GM19455 (cell line): ENCODE data around the gene GOLGA6A.
"Not testable (repeated sequence)": the region's sequence is repeated elsewhere in the genome, so short reads cannot be mapped to it uniquely, and the experiment has no call there.

Experiments
- ATAC-seq: cut with Tn5 transposase; IDR thresholded peaks from one replicate; pipeline ENCODE4 v1.9.1; 2021; ENCODE audit not compliant: unreplicated experiment

GOLGA6A gene

GRCh38 chr15:74053941-74054529 lies 28.3 kb downstream of the GOLGA6A start:
- ATAC-seq, result no peak

DNA sequence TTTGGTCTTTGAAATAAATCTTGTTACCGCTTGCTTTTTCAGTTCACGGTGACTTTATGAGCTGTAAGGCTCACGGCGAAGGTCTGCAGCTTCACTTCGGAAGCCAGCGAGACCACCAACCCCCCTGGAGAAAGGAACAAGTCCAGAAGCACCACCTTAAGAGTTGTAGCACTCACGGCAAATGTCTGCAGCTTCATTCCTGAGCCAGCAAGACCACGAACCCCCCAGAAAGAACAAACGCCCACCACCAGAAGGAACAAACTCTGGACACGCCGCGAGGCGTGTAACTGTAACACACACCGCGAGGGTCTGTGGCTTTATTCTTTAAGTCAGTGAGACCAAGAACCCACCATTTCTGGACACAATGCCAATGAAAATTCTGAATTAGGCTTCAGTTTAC lies 28.8 kb downstream of the GOLGA6A start:
- ATAC-seq, result no peak

DNA sequence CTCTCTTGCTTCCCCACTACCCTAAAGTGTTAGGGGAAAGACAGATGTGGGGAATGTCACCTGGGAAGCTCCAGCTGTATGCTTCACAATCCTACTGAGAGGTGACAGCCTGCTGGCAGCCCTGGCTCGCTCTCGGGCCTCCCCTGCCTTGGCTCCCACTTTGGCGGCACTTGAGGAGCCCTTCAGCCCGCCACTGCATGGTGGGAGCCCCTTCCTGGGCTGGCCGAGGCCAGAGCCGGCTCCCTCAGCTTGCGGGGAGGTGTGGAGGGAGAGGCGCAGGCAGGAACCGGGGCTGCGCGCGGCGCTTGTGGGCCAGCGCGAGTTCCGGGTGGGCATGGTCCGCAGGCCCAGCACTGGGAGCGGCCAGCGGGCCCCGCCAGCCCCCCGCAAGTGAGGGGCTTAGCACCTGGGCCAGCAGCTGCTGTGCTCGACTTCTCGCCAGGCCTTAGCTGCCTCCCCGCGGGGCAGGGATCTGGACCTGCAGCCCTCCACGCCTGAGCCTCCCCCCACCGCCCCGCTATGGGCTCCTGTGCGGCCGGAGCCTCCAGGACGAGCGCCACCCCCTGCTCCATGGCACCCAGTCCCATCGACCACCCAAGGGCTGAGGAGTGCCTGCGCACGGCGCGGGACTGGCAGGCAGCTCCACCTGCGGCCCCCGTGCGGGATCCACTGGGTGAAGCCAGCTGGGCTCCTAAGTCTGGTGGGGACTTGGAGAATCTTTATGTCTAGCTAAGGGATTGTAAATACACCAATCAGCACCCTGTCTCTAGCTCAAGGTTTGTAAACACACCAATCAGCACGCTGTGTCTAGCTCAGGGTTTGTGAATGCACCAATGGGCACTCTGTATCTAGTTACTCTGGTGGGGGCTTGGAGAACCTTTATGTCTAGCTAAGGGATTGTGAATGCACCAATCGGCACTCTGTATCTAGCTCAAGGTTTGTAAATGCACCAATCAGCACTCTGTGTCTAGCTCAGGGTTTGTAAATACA lies 29.8 kb downstream of the GOLGA6A start:
- not testable (repeated sequence) for ATAC-seq

DNA sequence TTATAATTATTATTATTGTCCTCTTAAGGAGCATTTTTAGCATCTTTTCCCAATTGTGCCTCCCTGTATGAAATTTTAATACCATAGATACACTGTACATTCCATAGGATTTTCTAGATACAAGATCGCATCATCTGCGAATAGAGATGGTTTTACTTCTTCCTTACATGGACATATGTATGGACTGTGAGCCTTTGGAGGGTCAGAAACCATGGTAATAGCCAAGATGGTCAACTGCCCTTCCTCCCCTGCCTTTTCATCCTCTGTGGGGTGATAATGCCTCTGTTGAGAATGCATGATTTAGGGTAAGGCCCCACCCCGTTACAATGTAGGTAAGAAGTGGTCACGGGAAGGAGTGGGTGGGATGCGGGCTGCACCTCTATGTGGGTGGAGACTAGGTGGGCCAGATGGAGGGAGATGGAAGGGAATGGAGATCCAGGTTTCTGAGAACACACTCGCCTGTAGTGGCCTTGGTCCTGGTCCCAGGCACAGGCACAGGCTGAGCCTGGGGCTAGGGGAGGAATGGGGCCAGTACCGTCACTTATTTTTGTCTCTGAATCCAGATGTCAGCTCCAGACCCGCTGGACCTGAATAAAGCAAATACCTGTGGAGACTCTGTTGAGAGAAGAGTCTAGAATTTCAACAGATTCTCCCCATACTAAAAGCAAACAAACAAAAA lies 31.7 kb downstream of the GOLGA6A start:
- ATAC-seq, result no peak

DNA sequence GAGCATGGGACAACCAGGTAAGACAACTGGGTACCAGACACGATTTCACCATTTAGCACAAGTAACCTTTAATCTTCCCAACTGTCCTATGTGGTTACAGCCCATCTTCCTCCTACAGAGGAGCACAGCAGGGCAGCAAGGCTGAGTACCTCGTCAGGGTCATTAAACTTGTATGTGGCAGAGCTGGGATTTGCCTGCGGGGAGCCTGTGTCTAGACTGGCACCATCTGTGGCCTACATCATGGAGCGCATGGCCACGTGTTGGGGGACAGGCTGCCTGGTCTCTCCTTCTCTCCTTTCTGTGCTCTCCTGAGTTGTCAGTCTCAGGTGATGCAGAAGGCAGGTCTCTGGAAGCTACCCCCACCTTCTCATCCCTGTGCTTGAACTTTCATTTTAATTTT lies 32.2 kb downstream of the GOLGA6A start:
- ATAC-seq, result no peak

GRCh38 chr15:74046275-74046674 lies 36.1 kb downstream of the GOLGA6A start:
- no peak for ATAC-seq

DNA sequence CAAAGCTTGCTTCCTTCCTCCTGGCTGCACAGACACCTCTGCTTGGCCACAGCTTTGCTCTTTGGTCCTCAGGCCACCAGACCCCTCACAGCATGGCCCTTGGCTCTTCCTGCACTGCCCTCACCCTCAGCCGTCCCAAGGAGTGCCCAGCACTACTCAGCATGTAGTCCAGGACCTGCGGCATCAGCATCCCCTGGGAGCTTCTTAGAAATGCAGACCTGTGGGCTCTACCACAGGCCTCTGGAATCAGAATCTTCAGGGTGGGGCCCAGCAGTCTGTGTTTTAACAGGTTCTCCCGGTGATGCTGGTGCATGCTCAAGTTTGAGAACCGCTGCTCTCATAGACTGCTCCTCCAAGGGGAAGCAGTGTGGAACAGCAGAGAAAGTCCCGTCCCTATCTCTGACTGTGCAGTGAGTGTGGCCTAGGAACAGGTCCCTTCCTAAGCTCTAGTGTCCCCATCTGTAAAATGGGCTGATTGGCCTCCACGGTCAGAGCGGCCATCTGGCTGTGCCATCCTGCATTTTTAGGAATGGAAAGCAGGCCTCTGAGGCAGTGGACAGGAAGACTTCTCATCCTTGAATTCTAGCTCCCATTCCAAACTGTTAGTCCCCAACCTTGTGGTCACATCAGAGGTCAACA lies 36.6 kb downstream of the GOLGA6A start:
- ATAC-seq, result no peak

DNA sequence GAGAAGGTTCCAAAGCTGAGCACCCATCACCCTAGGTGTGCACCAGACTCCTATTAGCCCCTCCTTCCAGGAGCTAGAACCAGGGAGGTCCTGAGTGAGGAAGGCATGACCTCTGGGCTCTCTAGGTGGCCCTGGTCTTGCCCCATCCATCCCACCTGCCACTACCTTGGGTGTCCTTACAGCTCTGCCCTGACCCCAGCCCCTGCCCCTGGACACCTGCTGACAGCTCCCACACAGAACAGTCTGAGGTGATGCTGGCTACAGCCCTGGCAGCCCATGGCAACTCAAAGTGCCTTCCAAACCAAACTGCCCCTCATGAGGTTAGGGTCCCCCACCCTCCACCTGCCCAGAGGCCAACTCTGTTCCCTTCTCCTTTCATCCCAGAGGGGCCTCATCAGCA lies 37.2 kb downstream of the GOLGA6A start:
- no peak for ATAC-seq

DNA sequence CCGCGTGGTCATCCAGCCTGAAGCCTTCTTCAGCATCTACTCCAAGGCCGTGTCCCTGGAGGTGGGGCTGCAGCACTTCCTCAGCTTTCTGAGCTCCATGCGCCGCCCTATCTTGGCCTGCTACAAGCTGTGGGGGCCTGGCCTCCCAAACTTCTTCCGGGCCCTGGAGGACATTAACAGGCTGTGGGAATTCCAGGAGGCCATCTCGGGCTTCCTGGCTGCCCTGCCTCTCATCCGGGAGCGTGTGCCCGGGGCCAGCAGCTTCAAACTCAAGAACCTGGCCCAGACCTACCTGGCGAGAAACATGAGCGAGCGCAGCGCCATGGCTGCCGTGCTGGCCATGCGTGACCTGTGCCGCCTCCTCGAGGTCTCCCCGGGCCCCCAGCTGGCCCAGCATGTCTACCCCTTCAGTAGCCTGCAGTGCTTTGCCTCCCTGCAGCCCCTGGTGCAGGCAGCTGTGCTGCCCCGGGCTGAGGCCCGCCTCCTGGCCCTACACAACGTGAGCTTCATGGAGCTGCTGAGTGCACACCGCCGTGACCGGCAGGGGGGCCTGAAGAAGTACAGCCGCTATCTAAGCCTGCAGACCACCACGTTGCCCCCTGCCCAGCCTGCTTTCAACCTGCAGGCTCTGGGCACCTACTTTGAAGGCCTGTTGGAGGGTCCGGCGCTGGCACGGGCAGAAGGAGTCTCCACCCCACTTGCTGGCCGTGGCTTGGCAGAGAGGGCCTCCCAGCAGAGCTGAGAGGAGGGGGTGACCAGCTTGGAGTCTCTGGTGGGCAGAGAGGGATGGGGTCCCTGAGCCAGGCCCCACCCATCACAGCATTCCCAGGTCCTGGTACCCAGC lies 37.9 kb downstream of the GOLGA6A start:
- ATAC-seq, result no peak

GRCh38 chr15:74043425-74044266 lies 38.7 kb downstream of the GOLGA6A start:
- no peak for ATAC-seq

- ATAC-seq, result no peak
These were observed 39.5 kb downstream of the GOLGA6A start for GRCh38 chr15:74042603-74043424.

DNA sequence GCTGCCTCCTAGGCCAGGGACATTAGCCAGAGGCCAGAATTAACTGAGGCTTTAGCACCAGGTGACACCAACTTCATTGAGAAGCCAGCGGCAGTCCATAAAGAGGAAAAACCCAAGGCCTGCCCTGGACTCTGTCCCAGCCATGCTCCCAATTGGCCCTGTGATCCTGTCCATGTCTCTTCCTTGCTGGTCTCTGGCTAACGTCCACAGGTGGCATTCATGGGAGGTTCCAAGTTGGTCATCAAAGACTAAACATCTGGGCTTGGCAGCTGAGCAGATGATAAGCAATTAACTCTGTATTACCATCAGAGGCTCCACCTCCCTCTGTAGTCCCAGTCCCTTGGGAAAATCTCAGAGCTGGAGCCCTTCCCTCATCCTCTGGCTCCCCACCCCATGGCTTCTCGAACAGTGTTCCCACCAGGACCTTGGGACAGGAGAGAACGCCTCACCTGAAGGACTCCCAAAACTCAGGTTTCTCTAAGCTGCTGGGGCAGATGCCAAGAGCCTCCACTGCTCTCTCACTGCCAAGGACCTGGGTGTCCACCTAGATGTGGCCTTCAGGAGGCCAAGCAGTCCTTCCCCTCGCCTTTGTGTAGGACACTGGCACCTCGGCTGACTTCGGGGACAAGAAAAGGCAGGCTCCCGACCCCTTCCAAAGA lies 40.4 kb downstream of the GOLGA6A start:
- ATAC-seq, result no peak

- ATAC-seq, result no peak
These were observed 41.0 kb downstream of the GOLGA6A start for GRCh38 chr15:74041311-74041756.

- ATAC-seq, result no peak
These were observed 42.1 kb downstream of the GOLGA6A start for GRCh38 chr15:74040109-74040850.

DNA sequence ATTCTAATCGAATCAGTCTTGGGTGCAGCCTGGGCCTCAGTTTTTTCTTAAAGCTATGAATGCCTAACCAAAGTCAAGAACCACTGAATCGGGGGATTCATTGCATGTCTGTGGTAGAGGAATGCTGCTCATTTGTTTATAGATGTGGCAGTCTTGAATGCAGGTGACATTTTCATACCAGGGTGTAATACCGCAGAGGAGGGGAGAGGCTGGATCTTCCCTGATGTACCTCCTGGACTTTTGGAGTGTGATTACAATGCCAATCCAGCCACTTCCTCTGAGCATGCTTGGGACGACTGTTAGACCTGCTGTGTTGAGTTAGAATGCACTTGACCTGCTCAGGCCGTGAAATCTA lies 42.7 kb downstream of the GOLGA6A start:
- ATAC-seq, result no peak

DNA sequence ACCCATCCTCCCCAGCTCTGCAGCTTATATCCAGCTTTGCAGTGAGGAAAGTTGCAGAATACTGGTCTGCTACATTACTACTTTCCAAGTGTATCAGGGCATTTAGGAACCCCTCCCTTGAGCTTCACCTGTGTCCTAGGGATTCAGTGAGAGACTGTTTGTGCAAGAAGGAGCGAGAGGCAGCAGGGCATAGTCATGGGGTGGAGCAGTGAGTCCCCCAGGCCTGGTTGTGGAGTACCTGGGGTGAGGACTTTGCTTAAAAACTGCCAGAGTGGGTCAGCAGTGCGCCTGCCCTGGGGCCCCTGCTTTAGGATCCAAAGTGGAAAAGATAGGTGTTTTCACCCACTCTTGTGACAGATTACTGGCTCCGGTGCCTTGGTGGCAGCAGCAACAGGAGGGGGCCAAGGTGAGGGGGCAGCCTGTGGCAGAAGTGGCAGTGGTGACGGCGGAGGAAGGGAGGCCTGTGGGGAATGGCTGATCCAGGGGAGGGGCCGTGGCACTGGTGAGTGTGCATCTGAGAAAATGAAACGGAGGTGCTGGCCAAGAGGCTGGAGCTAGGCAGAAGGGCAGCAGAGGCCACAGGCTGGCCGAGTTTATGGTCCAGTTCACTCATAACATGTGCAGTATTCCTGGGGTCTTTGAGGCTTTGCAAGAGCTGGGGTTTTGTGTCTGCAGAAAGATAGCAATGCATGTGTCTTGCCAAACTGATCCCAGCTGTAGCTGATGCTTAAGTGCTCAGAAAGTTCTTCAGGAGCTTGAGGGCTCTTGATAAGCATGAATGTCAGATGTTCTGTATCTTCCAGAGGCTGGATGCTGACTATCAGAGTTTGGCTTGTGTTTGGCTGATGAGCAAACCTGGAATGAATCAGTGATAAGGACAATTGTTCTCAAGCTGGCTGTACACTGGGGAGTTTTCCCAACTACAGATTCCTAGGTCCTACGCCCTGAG lies 43.4 kb downstream of the GOLGA6A start:
- ATAC-seq, result no peak
